Right atrium auricular region (tissue), 2 donors: ENCODE data around the gene EFCAB6. TPM values are rescaled to one million over a fixed set of nuclear protein-coding genes. Genes with fewer than 3 reads are reported as not detected.

Experiments
- DNase-seq: peaks from one replicate; pipeline ENCODE4 v3.0.0-alpha.2; 2019; ENCODE audit warnings: low spot score
- H3K27ac ChIP-seq, 2 donors: fragments of 200-600 bp; sonication (generic); 1 replicate in 1 of 2; 2 replicates in 1 of 2; pipeline ENCODE4 v1.5.1; 2016 to 2019
- H3K27me3 ChIP-seq, 2 donors: fragments of 200-600 bp; sonication (generic); one replicate each; pipeline versions ENCODE4 v1.5.1 to v1.6.0; 2017 to 2019
- H3K36me3 ChIP-seq: fragments of 200-600 bp; sonication (generic); one replicate; pipeline ENCODE4 v1.5.1; 2016
- H3K4me1 ChIP-seq, 2 donors: fragments of 200-600 bp; sonication (generic); one replicate each; pipeline versions ENCODE4 v1.5.1 to v1.6.0; 2017 to 2019
- H3K4me3 ChIP-seq, 2 donors: fragments of 200-600 bp; sonication (generic); 1 replicate in 1 of 2; 2 replicates in 1 of 2; pipeline ENCODE4 v1.5.1; 2017 to 2019; ENCODE audit warnings: mild to moderate bottlenecking in 1 of 2, moderate library complexity in 1 of 2
- H3K9me3 ChIP-seq, 2 donors: fragments of 200-600 bp; sonication (generic); one replicate each; pipeline ENCODE4 v1.5.1; 2019
- CTCF ChIP-seq, 2 donors: fragments of 200-600 bp; sonication (generic); IDR thresholded peaks; one replicate each; pipeline ENCODE4 v1.5.1; 2019; ENCODE audit warnings: antibody characterized with exemption in 2 of 2
- total RNA-seq, 2 donors: library from RNA; depleted of rRNA; stranded (reverse); fragments of >200 nt; gene quantifications; one replicate each; pipeline ENCODE4 v1.1.0, GENCODE V29; 2016

Gene EFCAB6
- total RNA-seq, 2 donors from 2014 or later = 1.5 TPM

- Histone ChIP-seq H3K4me1 (no peaks in the 10 kb centered on the region), H3K27ac (no peak overlapping the region), H3K27me3 (no peaks in the 10 kb centered on the region), H3K36me3 (no peaks in the 10 kb centered on the region), H3K9me3 (no peaks in the 10 kb centered on the region), H3K4me3 (no peak overlapping the region)
- no peak for DNase-seq
- TF ChIP-seq CTCF (IDR thresholded peaks at IDR 0.05) = no peak
Observed at GRCh38 chr22:43526117-43526655, 285.9 kb downstream of the EFCAB6 start.

- no peaks in the 10 kb centered on the region for H3K27me3 ChIP-seq
- no peak for DNase-seq
- TF ChIP-seq CTCF (IDR thresholded peaks at IDR 0.05) = no peak
- H3K4me1 ChIP-seq = no peaks in the 10 kb centered on the region
- H3K4me3 ChIP-seq = no peak overlapping the region
- no peaks in the 10 kb centered on the region for H3K36me3 ChIP-seq
- H3K9me3 ChIP-seq = no peaks in the 10 kb centered on the region
- H3K27ac ChIP-seq = no peak overlapping the region
Observed at GRCh38 chr22:43521716-43522115, 290.4 kb downstream of the EFCAB6 start.

GRCh38 chr22:43520632-43521039 is 291.5 kb downstream of the EFCAB6 start:
- no peaks in the 10 kb centered on the region for H3K36me3 ChIP-seq
- no peak overlapping the region for H3K4me3 ChIP-seq
- no peaks in the 10 kb centered on the region for H3K27me3 ChIP-seq

GRCh38 chr22:43516996-43517635 is 295.0 kb downstream of the EFCAB6 start:
- TF ChIP-seq CTCF (IDR thresholded peaks at IDR 0.05) = no peak
- no peak for DNase-seq
- Histone ChIP-seq H3K36me3 (no peaks in the 10 kb centered on the region), H3K4me1 (no peaks in the 10 kb centered on the region), H3K27me3 (no peaks in the 10 kb centered on the region), H3K9me3 (no peaks in the 10 kb centered on the region), H3K27ac (no peak overlapping the region), H3K4me3 (no peak overlapping the region)

More at GRCh38 chr22:43520632-43521039, 291.5 kb downstream of the EFCAB6 start:
- Histone ChIP-seq H3K9me3 (no peaks in the 10 kb centered on the region), H3K4me1 (no peaks in the 10 kb centered on the region), H3K27ac (no peak overlapping the region)
- DNase-seq = no peak
- TF ChIP-seq CTCF (IDR thresholded peaks at IDR 0.05) = no peak

- Histone ChIP-seq H3K27ac (no peak overlapping the region), H3K4me1 (no peaks in the 10 kb centered on the region), H3K27me3 (no peaks in the 10 kb centered on the region), H3K36me3 (no peaks in the 10 kb centered on the region), H3K4me3 (no peak overlapping the region), H3K9me3 (no peaks in the 10 kb centered on the region)
- no peak for DNase-seq
- no peak for TF ChIP-seq CTCF (IDR thresholded peaks at IDR 0.05)
Observed at GRCh38 chr22:43516386-43516785, 295.7 kb downstream of the EFCAB6 start.

GRCh38 chr22:43515902-43516301 is 296.2 kb downstream of the EFCAB6 start:
- no peak for DNase-seq
- Histone ChIP-seq H3K4me1 (no peaks in the 10 kb centered on the region), H3K4me3 (no peak overlapping the region), H3K9me3 (no peaks in the 10 kb centered on the region), H3K27me3 (no peaks in the 10 kb centered on the region), H3K36me3 (no peaks in the 10 kb centered on the region), H3K27ac (no peak overlapping the region)
- no peak for TF ChIP-seq CTCF (IDR thresholded peaks at IDR 0.05)
